DMS 273 (cell line): ENCODE data around the gene PTPRCAP.
A peak's percentile ranks its signal among the peaks of the same experiment; 100 is the strongest.
"Not testable (repeated sequence)": the region's sequence is repeated elsewhere in the genome, so short reads cannot be mapped to it uniquely, and the experiment has no call there.

ENCODE experiments used
- DNase-seq: peaks from one replicate; lab custom pipeline; 2025; ENCODE audit not compliant: unreplicated experiment; lab: John Stamatoyannopoulos, UW

Gene PTPRCAP

DNA sequence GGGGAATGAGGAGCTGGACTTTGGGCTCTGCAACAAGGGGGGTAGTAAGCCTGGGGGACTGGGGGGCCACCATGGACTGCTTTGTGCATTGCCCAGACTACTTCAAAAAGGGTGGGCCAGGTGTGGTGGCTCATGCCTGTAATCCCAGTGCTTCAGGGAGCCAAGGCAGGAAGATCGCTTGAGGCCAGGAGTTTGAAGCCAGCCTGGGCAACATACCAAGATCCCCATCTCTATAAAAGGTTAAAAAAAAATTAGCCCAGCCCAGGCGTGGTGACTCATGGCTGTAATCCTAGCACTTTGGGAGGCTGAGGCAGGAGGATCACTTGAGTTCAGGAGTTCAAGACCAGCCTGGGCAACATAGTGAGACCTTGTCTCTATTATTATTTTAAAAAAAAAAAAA, 28.0 kb upstream of the PTPRCAP start:
- DNase-seq, result not testable (repeated sequence)

- DNase-seq, result no peak
Observed at GRCh38 chr11:67465189-67465510, 27.7 kb upstream of the PTPRCAP start.

GRCh38 chr11:67464411-67465188, 27.1 kb upstream of the PTPRCAP start:
- no peak for DNase-seq

DNA sequence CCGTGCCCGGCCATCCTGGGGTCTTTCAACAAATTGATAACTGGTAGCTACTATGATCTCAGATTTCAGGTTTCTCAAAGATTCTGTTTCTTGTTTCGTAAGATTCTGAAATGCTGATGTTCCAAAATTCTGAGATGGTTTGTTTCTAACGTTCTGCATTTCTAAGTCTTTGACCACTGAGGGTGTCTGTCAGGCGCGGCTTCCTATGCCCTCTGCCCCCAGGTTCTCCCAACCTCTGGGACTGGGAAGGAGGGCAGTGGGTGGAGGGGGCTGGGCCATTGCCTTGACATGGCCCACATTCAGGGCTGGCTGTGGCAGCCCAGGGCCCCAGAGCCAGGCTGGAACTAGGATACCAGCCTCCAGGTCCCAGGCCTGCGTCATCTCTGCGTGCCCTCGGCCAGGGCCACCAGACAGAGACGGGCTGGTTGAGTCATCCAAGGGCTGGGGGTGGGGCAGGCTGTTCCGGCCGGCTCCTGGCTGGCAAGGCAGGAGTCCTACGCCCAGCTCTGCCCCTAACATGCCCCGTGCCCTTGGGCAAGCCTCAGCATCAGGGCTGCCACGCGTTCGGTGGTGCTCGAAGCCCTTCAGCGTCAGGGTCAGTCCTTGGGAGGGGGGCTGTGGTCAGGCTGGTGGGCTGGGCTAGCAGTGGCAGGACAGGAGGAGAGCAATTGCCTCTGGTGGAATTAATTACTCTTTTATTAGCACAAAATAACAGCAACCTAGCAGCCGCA, 26.4 kb upstream of the PTPRCAP start:
- DNase-seq, result no peak

- no peak for DNase-seq
Observed at GRCh38 chr11:67463186-67463585, 25.7 kb upstream of the PTPRCAP start.

- DNase-seq, result no peak
Observed at GRCh38 chr11:67458266-67458665, 20.8 kb upstream of the PTPRCAP start.

GRCh38 chr11:67457453-67457852, 20.0 kb upstream of the PTPRCAP start:
- DNase-seq, result no peak

- DNase-seq, result no peak
Observed at GRCh38 chr11:67456068-67456705, 18.7 kb upstream of the PTPRCAP start.

DNA sequence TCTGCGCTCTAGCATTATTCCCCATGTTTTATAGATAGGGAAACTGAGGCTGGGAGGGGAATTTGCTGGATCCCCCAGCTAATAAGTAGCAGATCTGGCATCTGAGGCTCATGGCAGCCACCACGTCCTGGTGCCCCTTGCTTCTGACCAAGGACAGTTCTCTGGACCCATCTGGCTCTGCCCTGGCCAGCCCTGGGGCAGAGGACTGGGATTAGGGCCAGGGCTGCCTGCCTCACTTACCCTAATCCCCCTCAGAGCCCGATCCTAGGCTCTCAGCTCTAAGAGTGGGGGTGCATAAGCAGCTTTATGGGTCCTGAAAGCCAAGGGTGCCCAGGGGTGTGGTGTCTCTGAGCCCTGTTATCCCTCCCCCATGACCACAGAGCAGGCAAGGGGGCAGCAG, 17.6 kb upstream of the PTPRCAP start, which contains the start of gene CABP4:
CABP4 (plus strand) TSS at position 301 of the 400 bp plus-strand sequence; CDS start at position 371, 70 bp downstream.
- no peak for DNase-seq

DNA sequence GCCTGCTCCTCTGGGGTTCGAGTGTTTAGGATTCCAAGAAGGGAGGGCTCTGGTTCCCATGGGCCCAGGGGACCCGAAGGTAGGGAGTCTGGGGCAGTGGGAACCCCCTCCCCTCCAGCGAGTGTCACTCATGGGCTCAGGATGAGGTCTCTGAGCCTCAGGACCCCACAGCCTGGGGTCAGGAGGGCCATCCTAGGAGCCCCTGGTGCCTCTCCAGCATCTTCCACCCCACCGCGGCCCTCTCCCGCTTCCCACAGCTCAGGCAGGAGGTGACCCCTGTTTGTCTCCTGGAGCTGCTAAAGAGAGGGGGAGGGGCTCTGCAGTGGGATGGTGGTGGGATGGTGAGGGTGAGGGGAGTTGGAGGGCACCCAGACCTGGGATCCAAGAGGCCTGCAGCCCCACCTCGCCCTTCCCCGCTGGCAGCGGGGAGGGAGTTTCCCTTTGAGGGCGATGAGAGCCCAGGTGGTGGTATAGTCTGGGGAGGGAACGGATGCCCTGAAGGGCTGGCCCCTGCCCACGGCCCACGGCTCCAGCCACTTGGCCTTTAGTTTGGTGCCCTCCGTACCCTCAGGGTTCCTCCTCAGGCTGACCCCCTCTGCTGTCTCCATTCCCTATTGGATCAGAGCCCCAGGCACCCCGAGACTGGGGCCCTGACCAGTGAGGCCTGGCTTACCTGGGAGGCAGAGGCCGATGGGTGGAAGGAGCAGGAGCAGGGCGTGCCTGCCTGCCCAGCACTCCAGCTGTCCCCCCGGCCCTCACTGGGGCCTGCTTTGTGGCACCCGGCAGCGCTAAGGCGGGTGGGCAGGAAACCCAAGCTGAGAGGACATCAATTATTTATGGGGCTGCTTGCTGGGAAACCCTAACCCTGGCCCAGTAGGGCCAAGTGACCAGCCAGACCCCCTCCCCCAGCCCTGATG, 16.6 kb upstream of the PTPRCAP start:
- no peak for DNase-seq

GRCh38 chr11:67452141-67452952, 14.9 kb upstream of the PTPRCAP start, which contains the start of gene GPR152:
GPR152 (minus strand) TSS chr11:67452729; CDS start chr11:67452724, 5 bp downstream.
- DNase-seq, result peak; percentile 15

- DNase-seq, result no peak
Observed at GRCh38 chr11:67451658-67451976, 14.1 kb upstream of the PTPRCAP start.

GRCh38 chr11:67450796-67451657, 13.5 kb upstream of the PTPRCAP start:
- no peak for DNase-seq

GRCh38 chr11:67449116-67449844, 11.8 kb upstream of the PTPRCAP start:
- no peak for DNase-seq

DNA sequence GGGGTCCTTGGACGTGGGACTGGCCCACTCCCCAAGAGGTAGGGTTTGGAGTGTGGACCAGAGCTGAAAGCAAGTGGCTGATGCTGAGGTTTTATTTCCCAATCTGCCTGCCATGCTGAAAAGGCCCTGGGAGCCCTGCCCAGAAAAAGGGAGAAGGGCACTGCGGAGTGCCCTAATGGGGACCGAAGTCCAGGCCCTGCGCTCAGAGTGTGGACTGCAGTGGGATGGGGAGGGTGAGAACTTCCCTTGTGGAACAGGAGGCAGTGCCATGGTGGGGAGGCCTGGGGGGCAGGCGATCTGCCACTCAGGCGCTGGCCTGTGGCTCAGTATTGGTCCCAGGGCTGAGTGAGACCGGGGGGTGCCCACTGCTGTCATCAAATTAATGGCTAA, 10.7 kb upstream of the PTPRCAP start:
- no peak for DNase-seq

GRCh38 chr11:67445515-67445914, 8.0 kb upstream of the PTPRCAP start:
- DNase-seq, result no peak

GRCh38 chr11:67442504-67443404, 5.3 kb upstream of the PTPRCAP start:
- no peak for DNase-seq
